Measurements from ENCODE around the gene LRFN2.

The LRFN2 gene

GRCh38 chr6:40371621-40372020, 215.5 kb downstream of the LRFN2 start:
- Mint-ChIP-seq H3K27ac (no peak overlapping the region), H3K27me3 (peaks cover 3% of the 10 kb centered on the region), H3K4me1 (no peaks in the 10 kb centered on the region), H3K36me3 (no peaks in the 10 kb centered on the region), H3K9me3 (peaks cover 1% of the 10 kb centered on the region), H3K4me3 (no peak overlapping the region)
- DNase-seq (ENCODE audit: low spot score in 2 of 2) (no peak), ATAC-seq (ENCODE audit: low read depth) (no peak)

- H3K4me3 Mint-ChIP-seq: no peak overlapping the region
- peaks cover 1% of the 10 kb centered on the region for H3K9me3 Mint-ChIP-seq
- no peak overlapping the region for H3K27ac Mint-ChIP-seq
- H3K36me3 Mint-ChIP-seq: no peaks in the 10 kb centered on the region
- DNase-seq (ENCODE audit: low spot score in 2 of 2) (no peak), ATAC-seq (ENCODE audit: low read depth) (no peak)
- H3K27me3 Mint-ChIP-seq: peaks cover 3% of the 10 kb centered on the region
- no peaks in the 10 kb centered on the region for H3K4me1 Mint-ChIP-seq
These were observed 216.1 kb downstream of the LRFN2 start for GRCh38 chr6:40371095-40371494.

GRCh38 chr6:40369891-40370290, 217.3 kb downstream of the LRFN2 start:
- peaks cover 2% of the 10 kb centered on the region for H3K9me3 Mint-ChIP-seq
- ATAC-seq (ENCODE audit: low read depth) (no peak), DNase-seq (ENCODE audit: low spot score in 2 of 2) (no peak)
- peaks cover 3% of the 10 kb centered on the region for H3K27me3 Mint-ChIP-seq
- no peak overlapping the region for H3K27ac Mint-ChIP-seq
- no peaks in the 10 kb centered on the region for H3K36me3 Mint-ChIP-seq
- H3K4me1 Mint-ChIP-seq: no peaks in the 10 kb centered on the region
- H3K4me3 Mint-ChIP-seq: no peak overlapping the region

GRCh38 chr6:40369042-40369441, 218.1 kb downstream of the LRFN2 start:
- Mint-ChIP-seq H3K27ac (no peak overlapping the region), H3K4me1 (no peaks in the 10 kb centered on the region), H3K27me3 (peaks cover 3% of the 10 kb centered on the region), H3K9me3 (peaks cover 2% of the 10 kb centered on the region), H3K4me3 (no peak overlapping the region), H3K36me3 (no peaks in the 10 kb centered on the region)
- no peak for DNase-seq (ENCODE audit: low spot score in 2 of 2)
- ATAC-seq (ENCODE audit: low read depth): no peak

GRCh38 chr6:40362859-40363258, 224.3 kb downstream of the LRFN2 start:
- H3K4me1 Mint-ChIP-seq: no peaks in the 10 kb centered on the region
- no peak overlapping the region for H3K4me3 Mint-ChIP-seq
- H3K9me3 Mint-ChIP-seq: peaks cover 1% of the 10 kb centered on the region
- ATAC-seq (ENCODE audit: low read depth) (no peak), DNase-seq (ENCODE audit: low spot score in 2 of 2) (no peak)
- no peaks in the 10 kb centered on the region for H3K36me3 Mint-ChIP-seq
- no peak overlapping the region for H3K27ac Mint-ChIP-seq
- H3K27me3 Mint-ChIP-seq: peaks cover 6% of the 10 kb centered on the region

GRCh38 chr6:40359808-40360207, 227.4 kb downstream of the LRFN2 start:
- no peak for DNase-seq (ENCODE audit: low spot score in 2 of 2)
- no peak for ATAC-seq (ENCODE audit: low read depth)
- Mint-ChIP-seq H3K4me3 (no peak overlapping the region), H3K4me1 (no peaks in the 10 kb centered on the region), H3K27me3 (peaks cover 6% of the 10 kb centered on the region), H3K36me3 (no peaks in the 10 kb centered on the region), H3K9me3 (no peaks in the 10 kb centered on the region), H3K27ac (no peak overlapping the region)

- Mint-ChIP-seq H3K4me1 (no peaks in the 10 kb centered on the region), H3K27ac (no peak overlapping the region), H3K36me3 (no peaks in the 10 kb centered on the region), H3K4me3 (no peak overlapping the region), H3K27me3 (peaks cover 6% of the 10 kb centered on the region), H3K9me3 (no peaks in the 10 kb centered on the region)
- no peak for ATAC-seq (ENCODE audit: low read depth)
- DNase-seq (ENCODE audit: low spot score in 2 of 2): peak in 1 of 2 donors; percentile 1
These were observed 228.4 kb downstream of the LRFN2 start for GRCh38 chr6:40358473-40359460.

GRCh38 chr6:40356242-40356910, 230.8 kb downstream of the LRFN2 start:
- H3K4me1 Mint-ChIP-seq: no peaks in the 10 kb centered on the region
- H3K27ac Mint-ChIP-seq: no peak overlapping the region
- H3K9me3 Mint-ChIP-seq: no peaks in the 10 kb centered on the region
- ATAC-seq (ENCODE audit: low read depth) (no peak), DNase-seq (ENCODE audit: low spot score in 2 of 2) (peak in 1 of 2 donors; percentile 2)
- H3K27me3 Mint-ChIP-seq: peaks cover 6% of the 10 kb centered on the region
- no peaks in the 10 kb centered on the region for H3K36me3 Mint-ChIP-seq
- H3K4me3 Mint-ChIP-seq: no peak overlapping the region

GRCh38 chr6:40355532-40355931, 231.6 kb downstream of the LRFN2 start:
- Mint-ChIP-seq H3K9me3 (no peaks in the 10 kb centered on the region), H3K4me3 (no peak overlapping the region), H3K27ac (no peak overlapping the region), H3K27me3 (peaks cover 4% of the 10 kb centered on the region), H3K4me1 (no peaks in the 10 kb centered on the region), H3K36me3 (no peaks in the 10 kb centered on the region)
- ATAC-seq (ENCODE audit: low read depth): no peak
- peak in 1 of 2 donors; percentile 4 for DNase-seq (ENCODE audit: low spot score in 2 of 2)

GRCh38 chr6:40355066-40355465, 232.1 kb downstream of the LRFN2 start:
- ATAC-seq (ENCODE audit: low read depth) (no peak), DNase-seq (ENCODE audit: low spot score in 2 of 2) (no peak)
- no peak overlapping the region for H3K4me3 Mint-ChIP-seq
- H3K36me3 Mint-ChIP-seq: no peaks in the 10 kb centered on the region
- H3K9me3 Mint-ChIP-seq: no peaks in the 10 kb centered on the region
- H3K4me1 Mint-ChIP-seq: no peaks in the 10 kb centered on the region
- H3K27me3 Mint-ChIP-seq: peaks cover 1% of the 10 kb centered on the region
- no peak overlapping the region for H3K27ac Mint-ChIP-seq

- no peaks in the 10 kb centered on the region for H3K27me3 Mint-ChIP-seq
These were observed 233.2 kb downstream of the LRFN2 start for GRCh38 chr6:40353967-40354452.

GRCh38 chr6:40353197-40353966, 233.8 kb downstream of the LRFN2 start:
- peaks cover 2% of the 10 kb centered on the region for H3K27me3 Mint-ChIP-seq
- DNase-seq (ENCODE audit: low spot score in 2 of 2): peak in 1 of 2 donors; percentile 5
- no peaks in the 10 kb centered on the region for H3K9me3 Mint-ChIP-seq
- no peak overlapping the region for H3K4me3 Mint-ChIP-seq
- H3K4me1 Mint-ChIP-seq: no peaks in the 10 kb centered on the region
- no peak overlapping the region for H3K27ac Mint-ChIP-seq
- H3K36me3 Mint-ChIP-seq: no peaks in the 10 kb centered on the region
- no peak for ATAC-seq (ENCODE audit: low read depth)

More at GRCh38 chr6:40353967-40354452, 233.2 kb downstream of the LRFN2 start:
- Mint-ChIP-seq H3K27ac (no peak overlapping the region), H3K4me3 (no peak overlapping the region), H3K36me3 (no peaks in the 10 kb centered on the region), H3K4me1 (no peaks in the 10 kb centered on the region), H3K9me3 (no peaks in the 10 kb centered on the region)
- ATAC-seq (ENCODE audit: low read depth) (no peak), DNase-seq (ENCODE audit: low spot score in 2 of 2) (peak in 1 of 2 donors; percentile 5)

GRCh38 chr6:40352527-40353170, 234.5 kb downstream of the LRFN2 start:
- ATAC-seq (ENCODE audit: low read depth): no peak

More at GRCh38 chr6:40352527-40353170, 234.5 kb downstream of the LRFN2 start:
- Mint-ChIP-seq H3K4me1 (no peaks in the 10 kb centered on the region), H3K27me3 (peaks cover 2% of the 10 kb centered on the region), H3K27ac (no peak overlapping the region), H3K36me3 (no peaks in the 10 kb centered on the region), H3K9me3 (no peaks in the 10 kb centered on the region), H3K4me3 (no peak overlapping the region)
- no peak for DNase-seq (ENCODE audit: low spot score in 2 of 2)

All from memory B cell (primary cell).